Stomach (tissue), 9 donors: ENCODE data around the gene SLCO1B3. TPM values are rescaled to one million over a fixed set of nuclear protein-coding genes. Genes with fewer than 3 reads are reported as not detected.

Experiments
- DNase-seq, 2 donors: peaks; one replicate each; pipeline versions ENCODE4 v3.0.0 to v3.0.0-alpha.2; 2013 to 2019
- H3K27ac ChIP-seq, 5 donors: fragments of 200-600 bp in 4 of 5; sonication (generic) in 4 of 5; one replicate each; pipeline ENCODE4 v1.5.1; 2013 to 2019; ENCODE audit warnings: mild to moderate bottlenecking in 1 of 5, moderate library complexity in 1 of 5
- H3K27me3 ChIP-seq, 3 donors: fragments of 200-600 bp; sonication (generic); one replicate each; pipeline ENCODE4 v1.5.1; 2017 to 2019; ENCODE audit warnings: mixed run types in 1 of 3
- H3K36me3 ChIP-seq, 4 donors: fragments of 200-600 bp; sonication (generic); 1 replicate in 3 of 4; 2 replicates in 1 of 4; pipeline ENCODE4 v1.5.1; 2016 to 2019
- H3K4me1 ChIP-seq, 4 donors: fragments of 200-600 bp; sonication (generic); one replicate each; pipeline ENCODE4 v1.5.1; 2016 to 2019
- H3K4me3 ChIP-seq, 4 donors: fragments of 200-600 bp; sonication (generic) in 3 of 4; one replicate each; pipeline ENCODE4 v1.5.1; 2016 to 2019; ENCODE audit warnings: mild to moderate bottlenecking in 1 of 4
- H3K9me3 ChIP-seq, 4 donors: fragments of 200-600 bp; sonication (generic); one replicate each; pipeline ENCODE4 v1.5.1; 2016 to 2019
- CTCF ChIP-seq, 7 experiments: fragments of 450-650 bp in 4 of 7; fragments of 200-600 bp in 3 of 7; sonication (generic) in 3 of 7; IDR thresholded peaks; one replicate each; pipeline ENCODE4 v1.5.1; 2016 to 2019; ENCODE audit warnings: antibody characterized with exemption in 7 of 7, control low read depth in 2 of 7, mild to moderate bottlenecking in 1 of 7
- EP300 ChIP-seq: sonication (generic); formaldehyde crosslinking; IDR thresholded peaks from one replicate; pipeline ENCODE4 v1.6.1; 2017; ENCODE audit warnings: antibody characterized with exemption
- POLR2A ChIP-seq, 4 donors: fragments of 450-650 bp; IDR thresholded peaks; one replicate each; pipeline ENCODE4 v1.6.1; 2016; ENCODE audit warnings: antibody characterized with exemption in 4 of 4, control low read depth in 2 of 4, mild to moderate bottlenecking in 1 of 4, moderate library complexity in 1 of 4
- POLR2AphosphoS5 ChIP-seq, 3 donors: sonication (generic); formaldehyde crosslinking; IDR thresholded peaks; one replicate each; pipeline ENCODE4 v1.6.1; 2016; ENCODE audit warnings: antibody characterized with exemption in 3 of 3
- WGBS, 5 donors: extraction: QIAGEN DNeasy Blood & Tissue Kit in 3 of 5; methylation state at CpG; one replicate each; pipeline versions ENCODE4 v1.1.5 to v1.1.7; 2013 to 2018; 5-methylcytosine and 5-hydroxymethylcytosine counted together
- intact Hi-C: fragments of 100-400 bp; cut with DNase I; formaldehyde crosslinking; loops from one replicate; pipeline ENCODE4 v1.15.1; 2023; ENCODE audit warnings: low total_unique reads
- polyA plus RNA-seq, 3 donors: library from polyadenylated mRNA; stranded (reverse); fragments of 200-250 nt; gene quantifications; one replicate each; pipeline ENCODE4 v1.2.3, GENCODE V29; 2013
- total RNA-seq, 5 donors: library from RNA; depleted of rRNA; stranded (reverse); fragments of >200 nt; gene quantifications; one replicate each; pipeline versions ENCODE4 v1.1.0 to v1.2.3, GENCODE V29; 2014 to 2016
- donor health status: healthy with polysubstance abuse.
- donor health status: Bipolar disorder and iron deficiency.
- donor health status: healthy.

The SLCO1B3 gene
- total and polyA plus RNA-seq, 8 donors: 0.30 to 0.76 TPM; not detected in 6

GRCh38 chr12:20822925-20823324, 12.4 kb downstream of the SLCO1B3 start:
- Histone ChIP-seq H3K4me3 (no peak overlapping the region), H3K27ac (no peak overlapping the region), H3K27me3 (no peaks in the 10 kb centered on the region), H3K36me3 (no peaks in the 10 kb centered on the region), H3K4me1 (no peaks in the 10 kb centered on the region), H3K9me3 (no peaks in the 10 kb centered on the region)
- no peak for DNase-seq
- intact Hi-C loops: no loop called here
- TF ChIP-seq CTCF (IDR thresholded peaks at IDR 0.05): no peak
- TF ChIP-seq POLR2AphosphoS5 (IDR thresholded peaks at IDR 0.05): no peak
- TF ChIP-seq EP300: no peak
- TF ChIP-seq POLR2A (IDR thresholded peaks at IDR 0.05): no peak
- 67 to 70% (median 69%) methylated on average over 4 of the region's 4 CpGs for WGBS, 5 donors

GRCh38 chr12:20829919-20830318, 19.4 kb downstream of the SLCO1B3 start:
- no peak for DNase-seq
- no peaks in the 10 kb centered on the region for H3K9me3 ChIP-seq
- TF ChIP-seq EP300 (no peak), POLR2A (IDR thresholded peaks at IDR 0.05) (no peak)
- peak overlapping the region in 1 of 5 donors; percentile 27 for H3K27ac ChIP-seq
- no peaks in the 10 kb centered on the region for H3K27me3 ChIP-seq
- H3K36me3 ChIP-seq: no peaks in the 10 kb centered on the region
- intact Hi-C loops: no loop called here
- no peak overlapping the region for H3K4me3 ChIP-seq
- 82 to 92% (median 86%) methylated on average over 3 of the region's 3 CpGs for WGBS, 5 donors
- no peaks in the 10 kb centered on the region for H3K4me1 ChIP-seq

GRCh38 chr12:20830456-20830855, 20.0 kb downstream of the SLCO1B3 start:
- 30 to 45% (median 35%) methylated on average over 1 of the region's 1 CpG for WGBS, 5 donors

GRCh38 chr12:20832911-20833310, 22.4 kb downstream of the SLCO1B3 start:
- intact Hi-C loops: no loop called here
- WGBS, 5 donors: 45 to 58% (median 57%) methylated on average over 4 of the region's 4 CpGs
- no peaks in the 10 kb centered on the region for H3K9me3 ChIP-seq
- no peak overlapping the region for H3K4me3 ChIP-seq
- H3K36me3 ChIP-seq: no peaks in the 10 kb centered on the region
- H3K4me1 ChIP-seq: no peaks in the 10 kb centered on the region
- peak in 1 of 2 donors; percentile 7 for DNase-seq
- H3K27me3 ChIP-seq: no peaks in the 10 kb centered on the region
- no peak for TF ChIP-seq CTCF (IDR thresholded peaks at IDR 0.05)
- peak overlapping the region in 1 of 5 donors; percentile 24 for H3K27ac ChIP-seq

More at GRCh38 chr12:20830456-20830855, 20.0 kb downstream of the SLCO1B3 start:
- no peaks in the 10 kb centered on the region for H3K27me3 ChIP-seq
- no peak for TF ChIP-seq POLR2A (IDR thresholded peaks at IDR 0.05)
- no peak for TF ChIP-seq POLR2AphosphoS5 (IDR thresholded peaks at IDR 0.05)
- TF ChIP-seq CTCF (IDR thresholded peaks at IDR 0.05): no peak
- TF ChIP-seq EP300: no peak
- no peaks in the 10 kb centered on the region for H3K9me3 ChIP-seq
- H3K27ac ChIP-seq: peak overlapping the region in 1 of 5 donors; percentile 59
- intact Hi-C loops: no loop called here
- H3K4me3 ChIP-seq: no peak overlapping the region
- no peak for DNase-seq
- no peaks in the 10 kb centered on the region for H3K36me3 ChIP-seq
- H3K4me1 ChIP-seq: no peaks in the 10 kb centered on the region

- DNase-seq: no peak
- H3K9me3 ChIP-seq: peaks cover 0 to 14% (median 0%) of the 10 kb centered on the region in 4 donors
- intact Hi-C loops: no loop called here
- no peak for TF ChIP-seq POLR2A (IDR thresholded peaks at IDR 0.05)
- TF ChIP-seq CTCF (IDR thresholded peaks at IDR 0.05): no peak
- TF ChIP-seq EP300: no peak
- no peak for TF ChIP-seq POLR2AphosphoS5 (IDR thresholded peaks at IDR 0.05)
- H3K4me1 ChIP-seq: no peaks in the 10 kb centered on the region
- no peaks in the 10 kb centered on the region for H3K36me3 ChIP-seq
- no peak overlapping the region for H3K4me3 ChIP-seq
- H3K27me3 ChIP-seq: no peaks in the 10 kb centered on the region
- H3K27ac ChIP-seq: no peak overlapping the region
These were observed 42.1 kb downstream of the SLCO1B3 start for GRCh38 chr12:20852649-20853048.
